ENCODE data around the gene CARS1.
A peak's percentile ranks its signal among the peaks of the same experiment; 100 is the strongest.

Gene CARS1

DNA sequence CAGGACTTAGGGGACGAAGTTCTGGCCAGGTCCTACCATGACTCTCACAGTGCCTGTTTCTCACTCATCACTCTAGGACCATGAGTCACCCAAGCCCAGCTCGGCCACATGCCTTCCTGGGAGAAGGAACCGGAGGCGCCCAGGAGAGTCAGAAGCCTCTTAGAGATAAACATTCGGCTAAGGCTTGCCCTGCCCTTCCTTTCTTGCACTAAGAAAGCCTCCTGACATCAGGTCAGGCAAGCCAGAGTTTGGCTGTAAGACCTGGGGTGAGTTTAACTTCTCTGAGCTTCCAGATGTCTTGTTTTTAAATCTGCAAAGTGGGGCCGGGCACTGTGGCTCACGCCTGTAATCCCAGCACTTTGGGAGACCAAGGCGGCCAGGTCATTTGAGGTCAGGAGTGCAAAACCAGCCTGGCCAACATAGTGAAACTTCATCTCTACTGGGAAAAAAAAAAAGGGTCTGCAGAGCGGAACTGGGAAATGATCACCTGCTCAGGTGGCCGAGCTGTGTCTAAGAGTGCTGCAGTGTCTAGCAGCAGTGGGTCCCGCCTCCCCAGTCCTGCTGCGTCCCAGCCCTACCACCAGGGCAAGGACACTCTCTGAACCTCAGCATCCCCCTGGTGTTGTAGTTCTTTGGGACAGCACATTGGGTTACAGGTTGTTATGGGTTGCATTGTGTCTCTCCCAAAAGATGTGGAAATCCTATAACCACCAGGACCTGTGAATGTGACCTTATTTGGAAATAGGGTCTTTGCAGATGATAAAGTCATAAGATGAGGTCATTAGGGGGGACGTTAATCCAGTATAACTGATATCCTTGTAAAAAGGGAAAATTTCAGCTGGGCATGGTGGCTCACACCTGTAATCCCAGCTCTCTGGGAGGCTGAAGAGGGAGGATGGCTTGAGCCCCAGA is 1.8 kb upstream of the CARS1 start:
- DNase-seq: no peak

DNA sequence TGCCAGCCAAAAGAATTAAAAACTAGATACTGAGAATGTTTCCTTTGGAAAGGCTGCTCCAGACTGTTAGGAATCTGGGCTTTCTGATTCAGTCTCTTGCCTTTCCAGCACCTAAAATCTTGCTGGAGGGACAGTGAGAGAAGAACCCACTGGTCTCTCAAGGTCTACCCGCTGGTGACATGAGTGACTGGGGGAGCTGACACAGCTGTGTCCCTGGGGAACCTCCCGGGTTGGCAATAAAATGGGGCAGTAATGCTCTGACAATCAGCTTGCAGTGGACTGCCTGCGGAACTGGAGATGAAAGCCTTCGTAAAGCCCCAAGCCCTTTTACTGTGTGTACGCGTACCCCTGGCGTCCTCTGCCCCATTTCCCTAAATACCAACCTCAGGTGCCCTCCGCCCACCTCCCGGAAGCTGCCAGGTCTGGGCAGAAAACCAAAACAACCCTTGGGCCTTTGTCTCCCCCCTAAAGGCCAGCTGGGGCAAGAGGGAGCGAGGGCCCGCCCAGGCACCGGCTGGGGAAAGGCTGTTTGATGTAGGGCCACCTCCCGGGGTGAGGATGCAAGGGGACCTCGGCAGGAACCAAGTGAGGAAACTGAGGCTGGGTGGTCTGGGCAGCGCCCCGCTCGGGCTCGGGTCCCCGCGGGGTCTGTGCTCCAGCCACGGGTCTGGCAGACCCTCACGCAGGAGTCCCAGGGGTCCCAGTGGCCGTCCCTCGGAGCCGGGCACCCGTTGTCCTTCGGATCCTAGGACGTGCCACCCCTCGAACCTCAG is 741 bp downstream of the CARS1 start:
- DNase-seq: no peak

DNA sequence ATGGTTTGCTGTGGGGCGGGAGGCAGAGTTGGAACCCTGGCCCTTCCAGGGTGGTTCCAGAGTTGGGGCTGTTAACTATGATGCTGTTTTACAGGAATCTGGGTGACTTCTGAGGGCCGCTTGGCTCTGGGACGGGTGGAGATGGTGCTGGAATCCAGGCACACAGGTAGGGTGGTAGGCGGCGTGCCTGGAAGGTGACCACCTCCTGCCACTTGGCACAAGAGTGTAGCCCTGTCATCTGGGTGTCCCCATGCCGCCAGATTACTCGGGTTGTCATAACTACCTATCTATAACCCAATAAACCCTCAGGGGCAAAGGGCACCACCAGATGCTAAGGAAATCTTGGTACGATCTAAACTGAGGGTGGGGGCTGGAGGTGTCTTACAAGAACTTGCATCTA is 1.3 kb downstream of the CARS1 start:
- DNase-seq: no peak

DNA sequence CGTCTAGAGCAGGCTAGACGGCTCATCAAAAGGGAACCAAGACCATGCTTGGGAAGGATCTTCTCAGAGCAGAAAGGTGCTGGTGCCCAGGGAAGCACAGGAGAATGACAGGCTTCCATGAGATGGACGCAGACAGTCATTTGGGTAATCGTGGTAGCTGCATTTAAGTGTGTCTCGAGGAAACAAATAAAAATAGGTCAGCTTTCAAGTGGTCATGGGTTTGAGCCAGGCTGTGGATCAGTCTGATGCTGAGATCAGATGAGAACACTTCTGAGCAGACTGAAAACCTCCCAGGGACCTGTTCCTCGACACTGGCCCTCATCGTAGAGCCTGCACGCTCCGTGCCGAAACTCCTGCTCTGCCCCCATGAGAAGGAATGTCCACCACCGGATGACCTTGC is 4.7 kb downstream of the CARS1 start:
- no peak for DNase-seq

DNA sequence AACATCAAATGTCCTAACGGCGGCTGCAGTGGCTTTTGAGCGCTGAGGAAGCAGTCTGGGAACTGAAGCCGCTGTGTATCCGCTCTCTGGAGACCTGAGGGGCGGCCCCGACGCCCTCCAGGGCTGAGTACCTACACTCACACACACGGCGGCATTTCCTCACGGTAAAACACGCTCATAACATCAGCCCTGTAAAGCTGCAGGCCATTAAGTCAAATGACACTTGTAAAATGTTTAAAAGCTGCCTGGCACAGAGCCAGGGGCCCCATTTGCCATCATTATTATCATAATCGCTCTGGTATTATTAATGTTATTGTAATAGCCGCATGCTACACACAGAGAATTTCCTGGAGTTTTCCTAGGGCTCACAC is 5.1 kb downstream of the CARS1 start:
- peak; percentile 84 for DNase-seq

DNA sequence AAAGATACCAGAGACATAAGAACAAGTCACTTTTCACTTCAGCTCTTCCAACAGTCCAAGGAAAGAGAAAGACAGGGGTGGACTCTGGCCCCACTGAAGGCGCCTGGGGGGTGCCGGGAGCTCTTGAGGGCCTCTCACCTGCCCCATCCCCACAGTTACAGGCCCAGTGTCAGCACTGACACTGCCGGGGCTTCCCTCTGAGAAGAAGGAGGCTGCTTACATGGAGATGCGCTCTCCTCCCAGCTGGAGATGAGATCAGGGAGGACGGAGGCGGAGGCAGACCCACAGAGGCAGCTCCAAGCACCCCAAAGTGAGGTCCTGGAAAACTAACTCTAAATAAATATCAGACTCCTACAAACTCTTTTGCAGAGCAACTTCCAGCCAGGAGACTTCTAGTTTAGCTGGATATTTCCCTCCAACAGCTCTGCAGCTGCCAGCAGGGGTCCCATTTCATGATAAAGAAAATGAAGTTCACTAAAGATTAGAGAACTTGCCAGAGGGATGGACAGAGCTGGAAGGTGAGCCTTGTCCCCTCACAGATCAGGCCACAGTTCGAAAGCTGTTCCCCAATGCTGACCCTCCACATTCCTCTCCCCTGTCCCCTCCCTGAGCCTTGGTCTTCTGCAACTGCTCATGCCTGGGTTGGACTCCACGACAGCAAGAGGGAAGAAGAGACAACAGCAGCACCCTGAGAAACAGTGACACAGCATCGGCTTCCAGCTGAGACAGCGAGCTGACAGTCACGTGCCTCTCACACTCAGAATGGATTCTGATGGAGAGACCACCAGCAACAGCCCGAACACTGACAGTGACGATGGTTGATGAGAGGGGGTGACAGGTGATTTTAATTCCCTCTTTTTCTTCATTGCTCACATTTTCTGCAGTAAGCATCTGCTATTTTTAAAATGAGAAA is 5.8 kb downstream of the CARS1 start:
- no peak for DNase-seq

DNA sequence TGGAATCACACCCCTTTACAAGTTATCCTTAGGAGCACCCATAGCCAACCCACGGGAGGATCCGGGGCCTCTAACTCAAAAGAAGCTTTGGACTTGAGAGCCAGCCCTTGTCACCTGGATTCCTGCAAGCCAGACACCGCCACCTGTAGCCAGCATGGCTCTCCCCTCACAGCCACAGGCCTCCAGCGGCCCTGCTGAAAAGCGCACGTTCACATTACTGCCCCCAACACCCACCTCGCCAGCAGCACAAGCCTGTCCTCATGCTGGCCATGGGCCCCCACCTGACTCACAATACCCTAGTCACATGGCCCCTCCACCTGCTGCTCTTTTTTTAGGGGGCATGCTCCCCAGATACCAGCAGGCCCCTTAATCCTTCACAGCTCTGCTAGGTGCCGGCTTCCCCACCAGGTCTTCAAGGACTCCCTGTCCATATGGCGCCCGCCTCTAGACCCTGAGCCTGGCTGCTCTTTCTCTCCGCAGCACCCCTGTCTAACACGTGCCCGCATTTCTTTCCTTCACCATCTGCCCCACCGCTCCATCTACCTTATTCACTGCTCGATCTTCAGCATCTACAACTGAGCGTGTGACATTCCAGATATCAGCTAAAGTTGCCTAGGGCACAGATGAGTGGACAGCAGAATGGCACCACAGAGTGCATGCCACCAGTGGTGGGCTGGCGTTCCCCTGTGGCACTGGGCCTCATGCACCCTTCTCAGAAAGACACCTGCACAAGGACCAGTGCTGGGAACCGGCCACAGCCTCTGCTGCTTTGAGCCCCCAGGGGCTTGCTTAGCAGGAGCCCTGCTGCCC is 6.6 kb downstream of the CARS1 start:
- DNase-seq: no peak

DNA sequence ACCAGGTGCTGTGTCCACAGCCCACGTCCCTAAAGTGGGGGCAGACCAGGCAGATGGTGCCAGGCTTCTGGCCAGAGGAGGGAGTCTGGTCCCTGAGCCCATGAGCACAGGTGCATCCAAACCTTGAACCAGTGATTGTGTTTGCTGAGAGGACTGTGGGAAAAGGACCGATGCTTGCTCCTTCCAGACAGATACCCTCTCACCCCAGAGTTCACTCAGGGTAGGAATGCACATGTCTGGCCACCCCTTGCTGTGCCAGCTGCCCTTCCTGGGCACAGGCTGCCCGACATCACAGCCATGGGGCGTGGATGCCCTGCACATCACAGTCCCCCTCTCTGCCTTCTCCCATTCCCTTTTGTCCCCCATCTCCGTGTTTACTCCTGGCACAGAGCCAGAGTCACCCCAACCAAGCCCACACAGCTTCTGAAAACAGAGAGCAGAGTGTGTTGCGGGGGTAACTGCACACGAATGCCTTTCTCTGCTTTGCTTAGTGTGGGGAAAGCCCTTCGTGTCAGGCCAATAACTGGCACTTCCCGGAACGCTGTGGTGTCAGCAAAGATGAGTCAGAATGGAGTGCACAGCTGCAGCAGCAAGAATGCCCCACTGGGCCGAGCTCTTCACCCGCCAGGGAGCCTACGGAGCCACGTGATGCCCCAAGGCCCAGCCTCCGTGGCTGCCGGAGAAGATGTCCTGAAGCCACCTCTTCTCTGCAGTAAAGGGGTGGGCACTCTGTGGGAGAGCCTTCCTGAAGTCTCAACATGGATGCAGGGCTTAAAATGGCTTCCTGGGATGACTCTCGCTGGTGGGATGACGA is 7.6 kb downstream of the CARS1 start:
- no peak for DNase-seq

DNA sequence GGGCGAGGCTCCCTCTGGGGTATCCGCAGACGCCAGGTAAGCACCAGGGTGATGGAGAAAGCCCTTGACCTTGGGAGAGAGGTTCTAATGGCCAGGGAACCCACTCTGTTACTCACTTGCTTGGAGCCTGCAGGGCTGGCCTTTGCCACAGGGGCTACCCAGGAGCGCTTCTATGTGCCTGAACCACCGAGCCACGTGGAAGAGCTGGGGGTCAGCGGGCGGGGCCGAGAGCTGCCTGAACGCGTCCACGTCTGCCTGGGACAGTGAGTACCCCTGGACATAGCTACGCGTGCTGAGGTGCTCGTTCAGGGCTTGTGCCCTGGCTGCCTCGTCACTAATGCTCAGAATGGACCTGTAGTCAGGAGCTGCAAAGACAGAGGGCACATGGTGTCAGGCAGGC is 9.6 kb downstream of the CARS1 start:
- no peak for DNase-seq

DNA sequence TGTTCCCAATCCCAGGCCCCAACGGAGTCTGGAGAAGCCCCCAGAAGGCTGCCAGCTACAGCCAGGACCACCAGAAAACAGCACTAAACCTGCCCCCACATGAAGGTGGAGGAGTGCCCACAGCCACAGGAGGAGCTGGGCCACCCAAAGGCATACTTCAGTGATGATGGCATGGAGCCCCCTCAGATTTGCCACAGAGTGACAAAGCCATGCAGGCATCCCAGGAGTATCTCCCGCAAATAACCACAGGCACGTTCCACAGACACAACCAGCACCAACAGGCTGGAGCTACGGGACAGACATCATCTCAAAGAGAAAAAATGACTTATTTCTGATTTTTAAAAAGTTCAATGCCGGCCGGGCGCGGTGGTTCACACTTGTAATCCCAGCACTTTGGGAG is 10.6 kb downstream of the CARS1 start:
- no peak for DNase-seq

DNA sequence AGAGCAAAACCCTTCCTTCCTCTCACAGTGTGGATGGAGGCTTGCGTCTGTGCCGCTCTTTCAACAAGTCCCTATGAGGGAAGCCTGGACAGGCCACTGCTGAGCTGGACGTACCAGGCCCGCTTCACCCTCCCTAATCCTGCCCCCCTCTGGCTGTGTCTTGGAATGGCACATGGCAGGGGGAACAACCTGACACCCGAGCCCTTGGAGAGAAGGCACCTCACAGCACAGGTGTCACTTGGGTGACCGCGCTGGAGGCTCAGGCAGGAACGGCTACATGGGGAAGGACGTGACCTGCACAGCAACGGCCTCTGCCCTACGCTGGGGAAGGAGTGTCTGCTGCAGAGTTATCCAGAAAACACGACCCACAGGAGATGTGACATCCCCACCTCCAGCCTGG is 11.0 kb downstream of the CARS1 start:
- no peak for DNase-seq

DNA sequence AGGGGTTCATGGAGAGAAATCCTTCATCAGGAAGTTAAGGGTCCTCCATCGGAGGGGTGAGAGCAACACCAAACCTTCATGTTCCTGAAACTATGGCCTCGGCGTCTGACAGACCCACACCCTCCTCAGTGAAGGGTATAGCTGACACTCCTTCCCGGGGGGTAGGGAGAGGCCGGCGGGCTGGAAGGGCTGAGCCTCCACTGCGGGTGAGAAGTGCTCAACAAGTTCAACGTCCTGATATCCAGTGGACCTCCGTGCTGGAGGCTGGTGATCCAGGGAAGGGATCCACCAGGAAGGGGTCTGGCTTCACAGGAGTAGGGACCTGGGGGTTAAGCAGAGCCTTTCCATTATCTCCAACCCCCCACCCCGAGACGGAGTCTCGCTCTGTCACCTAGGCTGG is 12.3 kb downstream of the CARS1 start:
- no peak for DNase-seq

DNA sequence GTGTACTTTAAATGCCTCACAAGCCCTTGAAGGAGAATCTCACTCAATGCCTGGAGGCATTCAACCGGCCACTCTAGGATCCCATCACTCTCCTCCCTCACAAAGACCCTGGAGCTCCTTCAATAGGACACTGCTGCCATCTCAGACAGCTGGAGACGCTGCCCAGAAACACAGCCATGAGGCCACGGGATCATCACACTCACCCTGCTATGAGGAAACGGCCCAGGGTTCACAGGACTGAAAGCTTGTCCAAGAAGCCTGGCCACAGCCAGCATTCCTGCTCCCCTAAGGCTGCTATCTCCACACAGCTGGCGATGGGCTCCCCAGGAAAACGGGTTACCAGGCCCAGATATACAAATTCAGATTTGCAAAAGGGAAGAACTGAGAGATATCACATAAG is 13.2 kb downstream of the CARS1 start:
- no peak for DNase-seq

DNA sequence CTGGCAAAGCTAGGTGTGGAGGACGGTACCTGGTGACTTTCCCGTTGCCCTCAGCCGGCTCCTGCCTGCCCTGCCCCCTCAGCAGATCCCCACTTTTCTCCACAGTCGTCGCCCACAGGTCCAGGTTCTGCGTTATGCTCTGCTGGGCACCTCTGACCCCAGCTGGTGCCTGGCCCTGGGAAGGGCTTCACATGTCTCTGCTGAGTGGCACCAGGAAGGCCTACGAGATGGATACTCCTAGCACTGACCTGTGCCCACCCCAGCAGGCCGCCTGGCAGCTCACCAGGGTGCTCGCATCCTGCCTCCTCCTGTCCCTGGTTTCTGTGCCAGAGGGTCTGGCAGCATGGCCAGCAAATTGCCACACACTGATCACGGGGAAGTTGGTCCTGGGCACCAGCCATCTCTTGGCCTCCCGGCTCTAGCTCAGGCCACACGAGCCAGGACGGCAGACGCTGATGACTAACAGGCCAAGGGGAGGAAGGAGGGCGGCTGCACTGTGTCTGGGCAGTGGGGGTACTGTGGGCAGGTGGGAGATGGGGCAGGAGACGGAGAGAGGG is 13.8 kb downstream of the CARS1 start:
- no peak for DNase-seq

DNA sequence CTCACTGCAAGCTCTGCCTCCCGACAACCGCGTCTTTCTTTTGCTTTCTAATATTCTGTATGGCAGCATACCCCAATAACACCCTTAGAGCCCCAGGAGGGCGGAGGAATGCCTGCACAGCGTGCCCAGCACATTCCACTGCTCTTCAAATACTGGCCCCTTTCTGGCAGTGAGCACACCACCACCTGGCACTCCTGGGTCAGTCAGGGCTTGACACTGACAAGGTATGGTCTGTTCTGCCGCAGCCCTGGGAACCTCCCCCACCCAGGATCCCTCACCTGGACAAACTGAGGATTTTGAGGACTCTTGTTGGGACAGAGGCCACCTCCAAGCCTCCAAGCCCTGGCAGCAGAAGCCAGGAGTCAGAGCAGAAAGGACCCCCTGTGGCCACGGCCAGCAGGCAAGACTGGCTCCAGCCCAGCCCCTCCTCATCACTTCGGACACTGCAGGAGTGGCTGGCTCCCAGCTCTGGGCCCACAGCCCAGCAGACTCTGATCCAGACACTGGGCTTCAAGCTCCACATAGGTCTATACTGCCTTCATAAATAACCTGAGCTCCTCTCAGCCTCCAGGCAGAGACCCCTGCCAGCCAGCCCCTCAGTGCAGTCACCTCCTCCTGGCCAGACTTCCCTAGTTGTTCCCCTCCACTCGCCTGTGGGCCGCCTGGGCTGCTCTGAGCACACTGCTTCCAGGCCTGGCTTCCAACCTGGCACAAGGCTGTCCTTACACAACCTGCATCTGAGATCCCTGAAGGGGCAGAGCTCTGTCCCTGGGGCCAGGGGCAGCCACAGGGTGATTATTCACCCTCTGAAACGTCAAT is 14.5 kb downstream of the CARS1 start:
- DNase-seq: no peak

DNA sequence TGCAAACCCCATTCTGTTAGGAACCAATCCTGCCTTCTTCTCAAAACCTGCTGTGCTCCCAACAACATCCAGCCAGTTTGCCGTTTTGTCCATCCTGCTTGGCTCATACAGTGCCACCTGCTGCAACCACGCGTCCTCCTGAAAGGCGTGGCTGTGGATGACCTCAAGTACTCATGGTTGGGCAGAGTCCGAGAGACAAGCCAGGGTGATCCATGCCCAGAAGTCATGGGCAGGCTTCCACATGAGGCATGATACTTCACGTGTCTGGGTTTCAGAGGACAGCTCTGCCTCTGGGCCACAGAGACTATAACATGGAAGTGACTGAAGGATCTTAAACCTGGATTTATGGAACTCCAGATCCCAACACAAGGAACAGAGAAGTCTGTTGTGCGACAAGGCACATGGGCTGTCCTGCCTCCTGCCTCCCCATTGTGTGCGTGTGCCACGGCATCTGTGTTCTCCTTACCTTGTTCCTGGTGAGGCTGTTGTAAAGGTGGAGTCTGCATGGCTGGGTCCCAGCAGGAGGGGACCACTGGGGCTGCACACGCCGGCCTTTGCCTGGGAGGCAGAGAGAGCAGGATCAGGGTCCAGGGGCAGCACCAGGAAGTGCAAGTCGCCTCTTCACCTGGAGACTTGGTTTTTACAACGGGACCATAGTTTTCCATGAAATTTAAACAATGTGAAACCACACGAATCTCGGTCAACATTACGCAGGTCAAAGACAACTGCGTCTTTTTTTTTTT is 15.4 kb downstream of the CARS1 start:
- DNase-seq: no peak

DNA sequence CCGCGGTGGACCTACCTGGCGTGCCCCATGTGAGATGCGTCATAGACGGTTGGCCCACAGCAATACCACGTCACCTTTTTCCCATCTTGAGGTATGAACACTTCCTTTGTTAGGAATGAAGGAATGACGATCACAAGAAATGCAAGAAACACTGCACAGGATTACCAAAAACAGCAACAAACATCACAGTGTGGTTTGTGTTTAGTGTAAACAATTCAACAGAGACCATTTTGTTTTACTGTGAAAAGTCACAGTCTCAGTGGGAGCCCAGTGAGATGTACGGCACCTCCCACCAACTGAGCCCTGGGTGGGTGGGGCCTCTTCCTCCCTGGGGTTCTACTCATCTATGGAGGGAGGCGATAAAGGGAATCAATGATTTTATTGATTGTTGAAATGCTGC is 16.3 kb downstream of the CARS1 start:
- DNase-seq: no peak

DNA sequence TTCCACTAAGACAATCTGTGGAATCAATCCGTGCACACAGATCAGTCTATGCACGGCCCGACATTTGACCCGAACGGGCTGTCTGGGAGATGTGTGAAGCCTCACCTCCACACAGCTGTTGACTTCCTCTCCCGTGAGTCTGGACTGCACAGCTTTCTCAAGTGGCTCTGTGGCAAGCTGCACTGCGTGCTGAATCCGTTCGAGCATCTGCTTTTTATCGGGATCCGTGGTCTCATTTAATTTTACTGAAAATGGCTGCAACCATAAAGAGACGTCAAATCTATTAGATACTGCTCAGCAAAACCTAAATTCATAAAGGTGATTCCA is 19.3 kb downstream of the CARS1 start:
- no peak for DNase-seq
